HFFc6 (cell line): Measurements from ENCODE around the gene CHRM4. TPM values are rescaled to one million over a fixed set of nuclear protein-coding genes. Genes with fewer than 3 reads are reported as not detected.

ENCODE experiments used
- DNase-seq: peaks from one replicate; pipeline ENCODE4 v3.0.0-alpha.2; 2018
- H3K27ac Mint-ChIP-seq: 2 replicates; pipeline ENCODE4 v1.8.0; 2020; ENCODE audit warnings: mild to moderate bottlenecking, mixed read lengths
- H3K27me3 Mint-ChIP-seq: 2 replicates; pipeline ENCODE4 v1.8.0; 2021; ENCODE audit warnings: mild to moderate bottlenecking, moderate library complexity, mixed read lengths; ENCODE audit not compliant: insufficient read depth
- H3K36me3 Mint-ChIP-seq: 2 replicates; pipeline ENCODE4 v1.8.0; 2021; ENCODE audit warnings: low read depth, mixed read lengths
- H3K4me1 Mint-ChIP-seq: 2 replicates; pipeline ENCODE4 v1.8.0; 2020; ENCODE audit warnings: low read depth, mixed read lengths
- H3K4me3 Mint-ChIP-seq: 2 replicates; pipeline ENCODE4 v1.8.0; 2020; ENCODE audit warnings: mild to moderate bottlenecking, moderate library complexity, mixed read lengths
- H3K9me3 Mint-ChIP-seq: 2 replicates; pipeline ENCODE4 v1.8.0; 2020; ENCODE audit warnings: mild to moderate bottlenecking, mixed read lengths
- CTCF ChIP-seq: fragments of 200-600 bp; sonication (generic); IDR thresholded peaks from 2 replicates; pipeline ENCODE4 v1.5.0; 2021; ENCODE audit warnings: antibody characterized with exemption, mild to moderate bottlenecking
- long read RNA-seq: library from polyadenylated mRNA; unstranded; transcript quantifications from one replicate; pipeline ENCODE4 v2.0.0, GENCODE V29; 2019
- total RNA-seq, 6 experiments: library from RNA; stranded (reverse); fragmentation: NEBNext Ultra II Directional; extraction: Animal tissue kit (Norgen Biotek cat#: 25700); gene quantifications; 2 replicates in 1 of 6; 3 replicates in 5 of 6; pipeline ENCODE4 v1.2.3, GENCODE V29; 2021

Gene CHRM4
- total RNA-seq: not detected
- long read RNA-seq: 0 reads

GRCh38 chr11:46391578-46392420, at the start of gene CHRM4:
CHRM4 (minus strand) TSS chr11:46391776; CDS start chr11:46386557, 5,219 bp downstream.
- H3K9me3 Mint-ChIP-seq: no peaks in the 10 kb centered on the region
- H3K4me1 Mint-ChIP-seq: peaks cover 22% of the 10 kb centered on the region
- DNase-seq: no peak
- peak within 1 kb of the TSS; percentile 80 for H3K4me3 Mint-ChIP-seq
- TF ChIP-seq CTCF: peak; percentile 72
- H3K27me3 Mint-ChIP-seq: peaks cover 21% of the 10 kb centered on the region
- peaks cover 7% of the 10 kb centered on the region for H3K36me3 Mint-ChIP-seq
- H3K27ac Mint-ChIP-seq: no peak within 1 kb of the TSS

GRCh38 chr11:46438211-46438610, 46.6 kb upstream of the CHRM4 start:
- H3K27ac Mint-ChIP-seq: no peak overlapping the region
- TF ChIP-seq CTCF: no peak
- DNase-seq: no peak
- H3K36me3 Mint-ChIP-seq: peaks cover 16% of the 10 kb centered on the region
- H3K4me3 Mint-ChIP-seq: no peak overlapping the region
- H3K4me1 Mint-ChIP-seq: peaks cover 11% of the 10 kb centered on the region
- no peaks in the 10 kb centered on the region for H3K27me3 Mint-ChIP-seq
- H3K9me3 Mint-ChIP-seq: no peaks in the 10 kb centered on the region

GRCh38 chr11:46437122-46437689, 45.6 kb upstream of the CHRM4 start:
- Mint-ChIP-seq H3K27ac (no peak overlapping the region), H3K36me3 (peaks cover 6% of the 10 kb centered on the region), H3K4me1 (peaks cover 2% of the 10 kb centered on the region), H3K4me3 (no peak overlapping the region), H3K9me3 (no peaks in the 10 kb centered on the region), H3K27me3 (no peaks in the 10 kb centered on the region; the same call in 1 of the 2 replicates)
- no peak for DNase-seq
- TF ChIP-seq CTCF: no peak

GRCh38 chr11:46436113-46436512, 44.5 kb upstream of the CHRM4 start:
- H3K27me3 Mint-ChIP-seq: no peaks in the 10 kb centered on the region; the same call in 1 of the 2 replicates
- H3K4me1 Mint-ChIP-seq: no peaks in the 10 kb centered on the region
- H3K27ac Mint-ChIP-seq: no peak overlapping the region
- DNase-seq: no peak
- H3K36me3 Mint-ChIP-seq: peaks cover 10% of the 10 kb centered on the region
- H3K4me3 Mint-ChIP-seq: no peak overlapping the region
- no peak for TF ChIP-seq CTCF
- H3K9me3 Mint-ChIP-seq: no peaks in the 10 kb centered on the region

- Mint-ChIP-seq H3K36me3 (peaks cover 6% of the 10 kb centered on the region), H3K27me3 (no peaks in the 10 kb centered on the region; the same call in 1 of the 2 replicates), H3K4me1 (no peaks in the 10 kb centered on the region), H3K27ac (no peak overlapping the region), H3K4me3 (no peak overlapping the region), H3K9me3 (no peaks in the 10 kb centered on the region)
- no peak for TF ChIP-seq CTCF
- no peak for DNase-seq
Measured at GRCh38 chr11:46435679-46436078, 44.1 kb upstream of the CHRM4 start.
